ENCODE data around the gene SLIT1.

DNA sequence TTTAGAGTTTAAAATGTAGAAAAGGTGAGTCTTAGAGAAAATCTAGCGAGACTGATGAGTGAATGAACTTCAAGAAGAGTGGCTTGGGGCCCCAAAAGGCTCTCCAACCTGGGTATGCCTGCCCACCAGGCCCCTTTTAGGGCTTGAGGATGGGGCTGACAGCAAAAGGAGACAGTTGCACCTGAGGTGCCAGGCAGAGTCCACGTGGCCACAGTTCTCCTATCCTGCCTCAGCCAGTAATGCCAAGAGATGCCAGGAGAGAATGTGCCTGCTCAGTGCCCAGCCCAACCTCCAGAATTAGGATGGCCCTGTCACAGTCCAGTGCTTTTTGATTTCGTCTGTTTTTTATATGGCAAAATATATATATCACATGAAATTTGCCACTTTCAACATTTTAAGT, 156.5 kb downstream of the SLIT1 start:
- TF ChIP-seq, protein P1, sequence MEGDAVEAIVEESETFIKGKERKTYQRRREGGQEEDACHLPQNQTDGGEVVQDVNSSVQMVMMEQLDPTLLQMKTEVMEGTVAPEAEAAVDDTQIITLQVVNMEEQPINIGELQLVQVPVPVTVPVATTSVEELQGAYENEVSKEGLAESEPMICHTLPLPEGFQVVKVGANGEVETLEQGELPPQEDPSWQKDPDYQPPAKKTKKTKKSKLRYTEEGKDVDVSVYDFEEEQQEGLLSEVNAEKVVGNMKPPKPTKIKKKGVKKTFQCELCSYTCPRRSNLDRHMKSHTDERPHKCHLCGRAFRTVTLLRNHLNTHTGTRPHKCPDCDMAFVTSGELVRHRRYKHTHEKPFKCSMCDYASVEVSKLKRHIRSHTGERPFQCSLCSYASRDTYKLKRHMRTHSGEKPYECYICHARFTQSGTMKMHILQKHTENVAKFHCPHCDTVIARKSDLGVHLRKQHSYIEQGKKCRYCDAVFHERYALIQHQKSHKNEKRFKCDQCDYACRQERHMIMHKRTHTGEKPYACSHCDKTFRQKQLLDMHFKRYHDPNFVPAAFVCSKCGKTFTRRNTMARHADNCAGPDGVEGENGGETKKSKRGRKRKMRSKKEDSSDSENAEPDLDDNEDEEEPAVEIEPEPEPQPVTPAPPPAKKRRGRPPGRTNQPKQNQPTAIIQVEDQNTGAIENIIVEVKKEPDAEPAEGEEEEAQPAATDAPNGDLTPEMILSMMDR (IDR thresholded peaks at IDR 0.05; ENCODE audit: low read length): no peak
- no peak for TF ChIP-seq EZH2 (IDR thresholded peaks at IDR 0.05; ENCODE audit: borderline replicate concordance, low read length)
